Astrocyte of the spinal cord (primary cell): Measurements from ENCODE around the gene CACFD1.

Experiments
- DNase-seq: peaks from one replicate; pipeline ENCODE4 v3.0.0; 2011; ENCODE audit warnings: low read depth, low spot score
- H3K4me3 ChIP-seq: 2 replicates; pipeline ENCODE4 v1.5.1; 2011; ENCODE audit warnings: low read depth, mild to moderate bottlenecking, low read length, moderate library complexity
- in situ Hi-C: cut with HindIII; loops from 2 replicates; pipeline ENCODE4 v1.10.0; 2017; ENCODE audit warnings: low sequenced_read_pairs
- TF ChIP-seq, protein P1 (sequence below): IDR thresholded peaks from 2 replicates; pipeline ENCODE4 v1.5.1; 2012; ENCODE audit warnings: low read depth, mild to moderate bottlenecking, low read length, inconsistent platforms

Gene CACFD1

DNA sequence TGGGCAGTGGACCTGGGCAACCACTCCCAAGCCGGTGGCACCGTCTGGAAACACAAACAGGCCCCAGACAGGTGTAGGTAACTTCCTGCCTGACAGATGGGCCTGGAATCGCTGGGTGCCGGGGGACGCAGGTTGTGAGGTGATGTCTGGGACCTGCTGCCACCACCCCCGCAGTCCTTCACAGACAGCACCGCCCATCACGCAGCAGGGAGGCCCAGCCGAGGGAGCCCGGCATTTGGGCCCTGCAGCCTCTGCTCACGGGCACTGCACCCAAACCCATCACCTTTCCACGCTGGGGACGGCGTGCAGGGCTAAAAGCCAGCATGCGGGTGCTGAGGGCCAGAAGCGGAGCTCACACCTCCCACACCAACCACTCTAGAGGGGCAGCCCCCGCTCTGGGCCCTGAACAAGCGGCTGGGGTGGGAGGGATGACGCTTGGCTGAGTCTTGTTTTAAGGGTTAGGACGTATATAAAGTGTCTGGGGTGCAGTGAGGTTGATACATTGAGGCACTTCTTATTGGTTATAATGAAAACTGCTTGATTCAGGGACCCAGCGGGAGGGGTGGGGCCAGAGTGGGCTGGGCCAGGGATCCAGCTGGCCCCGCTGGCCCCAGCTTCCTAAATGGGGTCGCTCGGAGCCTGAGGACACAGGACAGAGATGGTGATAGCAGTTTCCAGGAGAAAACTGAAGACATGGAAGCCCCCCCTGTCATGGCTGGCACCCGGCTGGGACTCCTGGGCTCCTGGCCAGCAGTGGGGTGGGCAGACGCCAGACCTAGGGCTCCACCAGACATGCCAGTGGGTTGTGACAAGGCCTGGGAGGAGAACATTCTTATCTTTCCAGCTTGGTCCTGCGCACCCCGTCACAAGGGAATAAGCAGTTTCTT lies 53.7 kb downstream of the CACFD1 start:
- H3K4me3 ChIP-seq = no peak overlapping the region
- in situ Hi-C loops = no loop called here
- TF ChIP-seq, protein P1, sequence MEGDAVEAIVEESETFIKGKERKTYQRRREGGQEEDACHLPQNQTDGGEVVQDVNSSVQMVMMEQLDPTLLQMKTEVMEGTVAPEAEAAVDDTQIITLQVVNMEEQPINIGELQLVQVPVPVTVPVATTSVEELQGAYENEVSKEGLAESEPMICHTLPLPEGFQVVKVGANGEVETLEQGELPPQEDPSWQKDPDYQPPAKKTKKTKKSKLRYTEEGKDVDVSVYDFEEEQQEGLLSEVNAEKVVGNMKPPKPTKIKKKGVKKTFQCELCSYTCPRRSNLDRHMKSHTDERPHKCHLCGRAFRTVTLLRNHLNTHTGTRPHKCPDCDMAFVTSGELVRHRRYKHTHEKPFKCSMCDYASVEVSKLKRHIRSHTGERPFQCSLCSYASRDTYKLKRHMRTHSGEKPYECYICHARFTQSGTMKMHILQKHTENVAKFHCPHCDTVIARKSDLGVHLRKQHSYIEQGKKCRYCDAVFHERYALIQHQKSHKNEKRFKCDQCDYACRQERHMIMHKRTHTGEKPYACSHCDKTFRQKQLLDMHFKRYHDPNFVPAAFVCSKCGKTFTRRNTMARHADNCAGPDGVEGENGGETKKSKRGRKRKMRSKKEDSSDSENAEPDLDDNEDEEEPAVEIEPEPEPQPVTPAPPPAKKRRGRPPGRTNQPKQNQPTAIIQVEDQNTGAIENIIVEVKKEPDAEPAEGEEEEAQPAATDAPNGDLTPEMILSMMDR = no peak
- DNase-seq = no peak

DNA sequence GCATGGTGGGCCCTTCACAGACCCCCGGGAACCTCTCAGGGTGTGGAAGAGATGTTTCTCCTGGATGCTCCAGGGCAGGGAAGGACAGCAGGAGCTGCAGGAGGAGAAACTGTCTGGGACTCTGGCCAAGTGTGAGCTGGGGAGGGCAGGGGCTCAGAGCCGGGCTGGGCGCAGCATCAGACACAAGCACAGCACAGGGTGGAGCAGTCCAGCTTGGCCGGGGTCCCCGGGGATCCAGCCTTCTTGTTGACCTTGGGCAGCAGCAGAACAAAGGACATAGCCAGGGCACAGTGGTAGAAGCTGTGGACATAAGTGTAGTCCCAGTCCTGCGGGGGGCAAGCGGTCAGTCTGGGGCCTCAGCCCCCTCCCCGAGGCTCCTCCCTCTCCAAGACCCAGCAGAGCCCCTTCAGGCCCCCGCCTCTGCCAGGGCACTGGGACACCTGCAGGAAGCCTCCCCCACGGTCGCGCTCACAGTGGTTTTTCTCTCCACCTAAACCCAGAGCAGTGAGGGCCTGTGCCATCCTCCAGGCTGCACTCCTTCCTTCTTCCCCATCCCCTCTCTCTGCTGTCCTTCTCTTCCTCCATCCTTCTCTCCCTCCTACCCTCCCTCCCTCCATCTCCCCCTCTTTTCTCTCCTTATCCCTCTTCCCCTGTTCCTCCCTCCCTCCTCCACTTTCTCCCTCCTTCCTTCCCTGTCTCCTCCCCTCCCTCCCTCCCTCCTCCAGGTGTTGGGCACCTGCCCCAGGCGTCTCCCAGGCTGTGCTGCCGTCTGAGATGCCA lies 54.9 kb downstream of the CACFD1 start:
- in situ Hi-C loops = no loop called here
- TF ChIP-seq, protein P1 = no peak
- no peak for DNase-seq
- H3K4me3 ChIP-seq = no peak overlapping the region

GRCh38 chr9:133515240-133515610 lies 55.4 kb downstream of the CACFD1 start:
- no peak overlapping the region for H3K4me3 ChIP-seq
- in situ Hi-C loops = no loop called here
- DNase-seq = no peak
- TF ChIP-seq, protein P1 = no peak

DNA sequence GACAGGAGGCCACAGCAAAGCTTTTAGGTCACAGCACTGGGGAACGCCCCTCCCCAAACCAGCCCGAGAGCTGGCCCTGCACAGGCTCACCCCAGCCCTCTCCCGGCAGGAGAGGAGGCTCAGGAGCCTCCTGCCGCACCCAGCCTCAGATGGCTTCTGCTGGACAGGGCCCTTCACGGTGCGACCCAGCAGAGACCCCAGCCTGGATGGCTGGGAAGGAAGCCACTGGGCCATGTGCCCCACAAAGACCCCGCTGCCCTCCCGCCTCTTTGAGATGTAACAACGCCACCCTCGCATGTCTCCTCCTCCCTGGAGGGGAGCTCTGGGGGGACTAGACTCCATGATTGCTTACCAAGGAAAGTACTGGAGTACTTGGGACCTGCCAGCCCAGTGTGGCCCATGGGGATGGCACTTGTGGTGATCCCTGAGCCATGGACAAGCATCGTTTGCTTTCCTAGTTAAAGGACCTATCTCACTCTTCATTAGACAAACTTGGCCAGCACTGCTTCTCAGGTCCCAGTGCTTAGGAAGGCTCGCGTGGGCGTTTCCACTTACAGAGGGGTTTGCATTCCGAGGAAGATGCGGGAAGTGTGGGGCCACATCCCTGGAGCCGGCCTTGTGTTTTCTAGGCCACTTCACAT lies 56.0 kb downstream of the CACFD1 start:
- DNase-seq = no peak
- TF ChIP-seq, protein P1 = no peak
- in situ Hi-C loops = no loop called here
- no peak overlapping the region for H3K4me3 ChIP-seq

- TF ChIP-seq, protein P1 = no peak
- DNase-seq = no peak
- H3K4me3 ChIP-seq = no peak overlapping the region
- in situ Hi-C loops = no loop called here
Measured at GRCh38 chr9:133516256-133516960, 56.6 kb downstream of the CACFD1 start.

DNA sequence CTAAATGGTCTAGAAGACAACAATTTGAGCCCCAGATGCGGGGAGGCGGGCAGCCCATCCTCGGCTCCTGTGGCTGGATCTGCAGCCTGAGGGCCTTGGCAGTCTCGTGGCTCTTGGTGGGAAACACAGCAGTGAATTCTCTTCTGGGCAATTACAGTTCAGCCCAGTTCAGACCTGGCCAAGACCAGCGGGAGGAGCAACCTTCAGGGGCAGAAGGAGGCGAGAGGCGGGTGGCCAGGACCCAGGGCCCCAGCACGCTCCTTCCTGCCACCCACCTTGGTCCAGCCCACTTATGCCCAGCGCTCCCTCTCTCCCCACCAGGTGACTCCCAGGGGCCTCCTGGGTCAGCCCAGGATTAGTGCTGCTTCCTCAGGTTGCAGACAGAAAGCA lies 57.2 kb downstream of the CACFD1 start:
- in situ Hi-C loops = no loop called here
- no peak overlapping the region for H3K4me3 ChIP-seq
- DNase-seq = no peak
- TF ChIP-seq, protein P1 = no peak
